ENCODE data around the gene FLRT3.

Gene FLRT3

DNA sequence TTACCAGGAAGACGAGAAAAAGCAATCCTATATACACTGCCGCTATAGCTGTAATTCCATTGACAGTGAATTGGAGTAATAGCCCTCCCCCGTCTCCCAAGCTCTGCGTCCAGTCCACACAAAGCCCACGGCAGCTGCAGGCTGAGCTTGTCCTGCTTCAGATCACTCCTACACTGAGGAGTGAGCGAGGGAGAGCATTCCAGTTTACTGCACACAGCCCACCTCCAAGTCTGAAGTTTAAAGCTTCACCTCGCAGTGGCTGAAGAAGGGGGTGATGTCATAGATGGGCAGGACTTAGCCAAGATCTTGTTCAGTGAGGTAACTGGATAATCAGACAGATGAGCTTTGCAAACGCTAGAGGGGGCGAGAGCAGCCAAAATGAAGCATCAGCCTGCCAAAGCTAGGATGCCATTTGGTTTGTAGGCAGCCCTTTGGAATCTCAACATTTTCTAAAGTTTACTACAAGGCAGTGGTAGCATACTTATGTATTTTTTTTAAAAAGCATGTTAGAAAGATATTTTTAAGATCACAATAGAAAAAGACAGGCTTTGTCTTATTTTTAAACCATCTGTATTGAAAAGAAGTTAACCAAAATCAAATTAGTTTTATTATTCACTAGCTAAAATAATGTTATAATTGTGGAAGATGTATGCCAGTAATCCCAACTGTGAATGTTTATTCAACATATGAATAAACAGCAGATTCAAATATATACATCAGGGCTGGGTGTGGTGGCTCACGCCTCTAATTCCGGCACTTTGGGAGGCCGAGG is at the start of gene FLRT3:
FLRT3 (minus strand) TSS at position 213 of the 772 bp plus-strand sequence. CDS start 10,106 bp downstream, outside the sequence.
- DNase-seq = peak in 1 of 2 donors; percentile 4

DNA sequence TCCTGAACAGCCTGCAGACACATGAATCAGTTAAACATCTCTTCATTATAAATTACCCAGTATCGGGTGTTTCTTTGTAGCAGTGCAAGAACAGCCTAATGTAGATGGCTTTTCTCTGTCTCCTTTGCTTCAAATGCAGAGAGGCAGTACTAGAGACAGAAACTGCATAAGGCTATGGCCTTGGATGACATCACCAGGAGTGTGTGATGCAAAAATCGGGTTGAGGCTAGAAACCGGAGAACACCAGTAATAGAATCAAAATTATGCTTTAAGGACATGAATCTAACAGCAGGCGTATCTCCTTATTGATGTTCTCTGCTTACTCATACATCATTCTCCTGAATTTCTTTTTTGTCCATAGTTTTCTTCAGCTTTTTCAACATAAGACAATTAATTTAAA is 49.3 kb upstream of the FLRT3 start:
- no peak for DNase-seq

DNA sequence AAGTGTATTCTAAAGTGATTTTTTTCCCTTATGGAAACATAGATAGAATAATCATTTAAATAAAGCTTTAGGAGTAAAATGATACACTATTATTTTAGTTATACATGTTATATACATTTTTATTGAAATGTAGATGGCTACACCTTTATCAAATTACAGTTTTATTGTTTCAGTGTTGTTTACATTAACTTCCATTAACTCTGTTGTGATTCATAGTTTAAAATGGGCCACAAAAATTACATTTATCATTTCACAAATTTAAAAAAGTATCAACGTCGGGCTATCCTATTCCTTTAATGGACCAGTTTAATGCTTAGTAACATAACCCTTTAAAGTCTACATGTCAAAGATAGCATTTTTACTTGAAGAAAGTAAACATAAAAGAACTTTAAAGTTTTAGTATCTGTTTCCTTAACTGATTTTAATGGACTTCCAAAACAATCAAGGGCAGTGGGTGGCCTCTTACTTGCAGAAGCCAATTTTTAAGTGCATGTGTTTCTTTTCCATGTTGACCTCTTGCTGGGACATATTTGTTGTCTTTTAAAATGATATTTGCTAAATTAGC is 47.8 kb upstream of the FLRT3 start:
- no peak for DNase-seq

DNA sequence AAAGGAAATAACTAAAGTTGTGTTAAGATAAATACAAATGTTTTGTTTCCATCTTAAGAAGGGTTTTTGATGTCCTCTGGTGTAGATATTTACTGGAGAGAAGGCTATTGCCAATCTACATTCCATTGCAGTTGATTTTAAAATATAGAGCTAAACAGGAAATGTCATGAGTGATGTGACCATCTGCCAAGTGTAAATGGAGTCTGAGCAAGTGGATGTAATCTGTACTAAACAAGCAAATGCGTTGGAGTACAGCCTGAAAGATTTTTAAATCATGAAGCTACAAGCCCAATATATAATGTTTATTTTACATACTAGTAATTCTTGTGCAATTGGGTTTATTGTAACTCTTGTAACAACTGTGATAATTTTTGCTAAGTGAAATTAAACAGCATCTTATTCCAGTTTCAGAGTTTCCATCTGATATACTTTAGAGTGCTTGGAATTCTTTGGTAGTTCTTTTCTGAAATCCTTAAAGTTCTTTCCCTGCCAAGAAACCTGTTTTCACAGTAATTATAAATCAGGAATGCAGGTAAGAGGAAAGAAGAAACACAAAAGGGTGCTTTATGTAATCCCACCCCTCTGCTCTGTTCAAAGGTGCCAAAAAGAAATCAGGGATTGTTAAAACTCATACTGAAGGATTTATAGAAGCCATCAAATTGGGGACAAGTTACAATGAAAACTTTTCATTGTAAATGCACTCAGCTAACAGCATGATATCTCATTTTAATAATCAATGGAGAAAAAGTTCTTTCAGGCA is 47.2 kb upstream of the FLRT3 start:
- DNase-seq = no peak

DNA sequence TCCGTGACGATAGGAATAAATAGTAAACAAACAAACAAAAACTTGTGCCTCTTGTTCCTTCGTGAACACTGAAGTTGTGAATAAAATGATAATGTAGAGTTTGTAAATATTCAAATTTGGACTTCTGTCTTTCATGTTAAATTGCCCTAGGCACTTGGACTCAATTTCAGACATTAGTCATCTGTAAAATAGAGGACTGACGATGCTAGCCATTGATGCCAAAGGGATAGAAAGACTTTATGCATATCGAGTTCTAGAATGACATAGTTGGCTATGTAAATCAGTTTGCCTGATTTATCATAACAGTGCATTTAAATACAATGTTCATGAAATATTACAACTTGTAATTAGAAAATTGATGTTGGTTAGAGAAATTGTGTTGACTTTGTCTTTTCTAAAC is 45.9 kb upstream of the FLRT3 start:
- no peak for DNase-seq

DNA sequence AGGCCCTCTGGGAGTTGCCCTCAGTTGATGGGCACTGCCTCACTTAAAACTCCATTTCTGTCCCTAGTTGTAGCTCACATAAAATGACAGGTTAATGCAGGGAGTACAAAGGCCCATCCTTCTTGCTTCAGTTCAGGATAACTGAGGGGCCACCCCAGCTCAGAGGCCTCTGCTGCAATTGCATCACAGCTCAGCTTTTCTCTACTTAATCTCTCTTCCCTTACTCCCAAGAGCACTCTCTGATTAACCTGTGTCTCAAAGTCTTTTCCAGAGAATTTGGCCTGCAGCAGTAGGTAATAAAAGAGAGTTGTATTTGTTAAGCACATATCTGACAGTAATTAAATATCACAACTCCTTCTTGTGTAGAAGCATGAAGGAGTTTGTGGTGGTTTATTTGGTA is 40.9 kb upstream of the FLRT3 start:
- no peak for DNase-seq

DNA sequence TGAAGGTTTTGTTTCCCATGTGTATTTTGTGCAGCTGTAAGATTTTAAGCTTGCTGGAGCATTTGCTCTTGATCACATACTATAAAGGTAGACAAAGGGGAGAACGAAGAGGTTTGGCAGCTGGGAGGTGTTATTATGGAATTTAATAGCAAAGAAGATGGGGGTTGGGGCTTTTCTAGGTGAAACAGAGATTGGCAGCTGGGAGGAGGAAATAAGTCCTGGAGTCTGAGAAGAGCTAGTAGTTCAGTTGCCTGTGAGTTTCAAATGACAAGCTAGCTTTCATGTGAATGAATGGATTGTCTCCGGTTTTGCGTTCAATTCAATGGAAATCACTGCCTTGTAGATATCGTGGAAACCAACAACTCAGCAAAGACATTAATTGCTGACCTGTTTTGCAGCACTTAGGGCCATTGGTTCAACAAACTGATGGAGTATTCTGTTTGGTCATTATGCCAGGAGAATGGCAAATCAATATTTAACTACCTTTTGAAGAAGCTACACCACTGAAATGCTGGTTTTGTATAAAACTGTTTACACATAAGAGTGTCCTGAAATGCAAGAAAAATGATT is 38.1 kb upstream of the FLRT3 start:
- no peak for DNase-seq

DNA sequence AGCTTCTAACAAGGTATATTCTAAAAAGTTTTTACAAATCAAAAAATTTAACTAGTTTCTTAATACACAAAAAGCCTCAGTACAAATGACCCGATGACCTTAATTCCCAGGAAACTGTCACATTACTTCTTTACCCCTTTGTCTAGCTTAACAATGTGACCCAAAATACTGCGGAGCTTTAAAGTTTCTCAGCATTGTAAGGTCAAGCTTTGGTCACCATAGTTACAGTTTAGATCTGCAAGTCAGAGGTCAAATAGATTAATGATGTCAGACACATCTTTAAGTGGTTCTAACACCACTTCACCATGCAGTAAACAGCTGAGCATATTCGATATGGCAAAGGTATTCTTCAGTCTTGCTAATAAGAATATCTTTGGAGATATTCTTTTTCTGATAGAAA is 36.8 kb upstream of the FLRT3 start:
- DNase-seq = no peak

DNA sequence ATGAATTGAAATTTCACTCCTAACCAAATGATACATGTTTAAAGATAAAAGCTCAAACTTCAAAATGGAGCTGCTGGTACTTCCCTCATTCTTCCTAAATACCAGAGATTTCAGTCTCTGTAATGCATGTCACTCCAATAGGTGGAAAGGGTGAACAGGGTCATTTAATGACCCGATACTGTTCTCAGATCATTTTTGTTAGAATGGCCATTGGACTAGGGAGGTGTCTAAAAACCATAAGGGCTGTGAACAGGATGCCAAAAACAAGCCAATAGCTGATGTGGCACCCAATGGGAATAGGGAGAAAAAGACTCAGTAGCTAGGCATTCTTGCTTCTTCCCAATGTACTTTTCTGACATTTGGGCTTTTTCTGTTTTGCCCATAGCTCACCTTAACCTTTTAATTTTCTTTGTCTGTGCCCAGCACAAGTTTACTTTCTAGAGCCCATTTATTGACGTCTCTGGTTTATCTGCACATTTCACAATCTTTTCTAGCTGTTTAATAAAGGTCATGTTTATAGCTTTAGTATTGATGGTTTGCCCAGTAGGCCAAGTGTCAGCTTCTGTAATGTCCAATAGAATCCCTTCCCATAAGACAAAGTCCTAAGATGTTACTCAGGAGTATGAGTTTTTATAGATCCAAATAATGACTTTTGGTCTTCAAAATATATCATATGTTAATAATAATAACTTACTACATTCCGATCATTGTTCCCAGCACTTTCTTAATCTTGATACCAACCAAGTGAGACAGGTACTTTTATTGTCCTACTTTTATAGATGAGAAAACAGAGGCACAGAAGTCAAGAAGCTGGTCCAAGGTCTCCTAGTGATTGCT is 24.3 kb upstream of the FLRT3 start:
- DNase-seq = no peak

DNA sequence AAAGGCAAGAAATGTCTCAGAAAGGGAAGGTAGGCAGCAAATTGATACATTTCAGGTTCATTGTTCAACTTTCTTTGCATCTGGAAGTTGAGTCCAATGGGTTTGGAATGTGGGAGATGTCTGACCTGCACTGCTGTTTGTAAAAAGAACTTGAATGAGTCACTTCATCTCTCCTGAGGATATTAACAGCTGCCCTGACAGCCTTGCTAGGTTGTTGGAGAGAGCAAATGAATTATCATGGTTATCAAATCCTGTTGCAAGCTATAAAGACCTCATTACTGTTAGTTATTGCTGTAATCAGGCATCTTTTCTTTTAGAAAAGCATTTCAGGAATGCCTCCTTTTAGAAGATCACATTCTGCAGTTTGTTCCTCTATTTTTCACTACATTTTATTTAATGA is 23.0 kb upstream of the FLRT3 start:
- no peak for DNase-seq

DNA sequence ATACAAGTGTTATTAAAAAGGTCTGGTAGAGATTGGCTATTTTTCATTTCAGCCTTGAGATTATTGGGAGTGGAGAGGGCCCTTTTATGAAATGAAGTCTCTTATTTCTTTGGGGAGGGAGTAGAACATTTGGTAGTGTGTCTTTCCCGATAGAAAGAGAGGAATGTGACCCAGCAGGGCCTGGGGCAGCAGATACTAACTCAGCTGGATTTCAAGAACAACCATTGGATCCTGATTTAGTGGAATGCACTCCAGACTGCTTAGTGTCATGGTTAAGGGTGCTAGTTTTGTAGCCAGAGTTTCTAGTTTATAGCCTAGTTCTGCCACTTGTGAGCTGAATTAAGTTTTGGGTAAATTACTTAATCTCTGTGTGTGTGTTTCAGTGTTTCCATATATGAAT is 18.4 kb upstream of the FLRT3 start:
- DNase-seq = no peak

DNA sequence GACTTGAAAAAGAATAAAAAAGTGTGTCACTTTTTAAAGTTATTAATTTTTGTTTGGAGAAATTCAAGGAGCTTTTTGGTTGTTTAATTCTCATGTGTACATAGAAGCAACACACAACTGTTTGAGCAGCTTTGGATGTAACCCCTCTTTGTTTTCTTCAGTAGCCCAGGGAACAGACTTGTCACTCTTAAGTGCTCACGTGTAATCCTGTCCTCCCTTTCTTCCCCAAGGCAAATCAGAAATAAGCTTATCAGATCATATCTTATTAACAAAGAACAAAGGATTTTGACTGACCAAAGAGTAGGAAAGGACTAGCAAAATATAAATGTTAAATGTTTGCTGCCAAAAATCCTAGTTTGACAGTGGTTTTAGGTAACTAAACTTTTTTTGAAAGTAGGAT is 7.3 kb upstream of the FLRT3 start:
- DNase-seq = no peak

DNA sequence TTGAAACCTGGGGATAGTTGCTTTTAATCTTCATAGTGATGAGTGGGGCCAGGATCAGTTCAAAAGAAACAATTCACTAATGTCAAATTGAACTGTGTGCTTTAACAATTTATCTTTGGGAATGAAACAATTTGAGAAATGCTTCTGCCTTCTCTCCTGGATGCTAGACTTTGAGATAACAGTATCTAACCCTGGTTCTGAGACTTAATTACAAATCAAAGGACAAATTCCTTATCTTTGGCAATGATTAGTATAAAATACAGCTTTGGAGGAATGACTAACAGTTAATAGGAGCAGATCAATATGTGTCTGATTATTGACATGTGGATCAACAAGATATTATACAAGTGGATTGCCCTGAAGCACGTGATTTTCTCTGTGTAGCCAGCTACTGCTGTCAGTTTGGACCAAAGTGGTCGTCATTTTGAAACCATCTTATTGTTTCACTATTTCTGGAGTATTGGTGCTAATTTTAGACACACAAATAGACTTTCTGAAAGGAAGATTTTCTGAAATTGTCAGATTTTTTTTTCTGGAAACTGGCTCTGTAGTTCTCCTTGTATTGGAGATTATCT is 6.2 kb upstream of the FLRT3 start:
- no peak for DNase-seq

DNA sequence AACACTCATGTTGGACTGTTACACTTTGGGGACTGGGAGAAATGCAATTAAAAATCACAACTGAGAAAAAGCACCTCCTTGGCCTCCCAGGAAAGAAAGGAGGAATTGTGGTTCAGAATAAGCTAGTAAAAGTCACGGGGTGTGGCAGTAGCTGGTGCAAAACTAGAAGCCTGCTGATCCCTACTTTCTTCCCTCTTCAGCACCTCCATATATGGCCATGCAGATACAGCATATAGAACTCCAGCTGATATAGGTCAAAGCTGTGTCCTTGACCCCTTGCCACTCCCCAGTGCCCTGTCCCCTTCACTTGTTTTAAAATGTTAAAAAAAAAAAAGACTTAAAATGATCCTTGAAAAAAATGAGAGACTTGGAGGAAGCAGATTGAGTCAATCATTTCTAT is 5.5 kb upstream of the FLRT3 start:
- no peak for DNase-seq

DNA sequence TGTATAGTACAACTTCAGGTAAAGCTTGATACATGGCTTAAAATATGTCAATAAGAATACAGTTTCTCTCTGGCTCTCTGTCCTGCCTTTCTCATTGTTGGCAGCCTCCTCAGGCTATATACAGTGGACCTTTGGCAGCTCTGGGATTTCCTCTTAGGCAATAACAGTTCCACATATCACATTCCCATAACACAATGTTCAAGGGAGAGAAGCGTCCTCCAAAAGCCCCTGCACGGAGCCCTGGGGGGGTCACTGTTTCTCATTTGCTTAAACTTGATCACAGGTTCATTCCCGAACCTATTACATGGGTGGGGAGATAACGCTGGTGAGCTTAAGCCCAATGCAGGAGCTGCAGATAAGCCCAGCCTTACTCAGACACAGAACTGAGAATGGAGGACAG is 4.4 kb upstream of the FLRT3 start:
- DNase-seq = no peak

DNA sequence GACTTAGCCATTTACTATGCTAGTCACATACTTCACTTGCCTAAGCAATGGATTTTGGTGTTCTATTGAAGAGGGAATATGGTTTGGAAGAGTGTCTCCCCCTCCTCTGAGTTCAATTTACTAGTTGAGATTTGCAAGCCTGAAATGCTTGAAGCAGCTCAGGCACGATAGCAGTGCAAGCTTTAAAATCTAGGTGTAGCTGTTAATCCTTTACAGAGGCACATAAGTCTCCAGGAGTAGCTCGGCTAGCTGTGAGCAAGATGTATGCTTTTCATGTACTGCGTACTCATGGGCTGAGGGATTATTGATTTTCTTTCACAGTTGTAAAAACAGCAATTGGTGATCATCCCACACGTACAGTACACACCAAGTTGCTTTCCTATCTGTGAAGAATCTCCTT is 726 bp downstream of the FLRT3 start:
- no peak for DNase-seq

DNA sequence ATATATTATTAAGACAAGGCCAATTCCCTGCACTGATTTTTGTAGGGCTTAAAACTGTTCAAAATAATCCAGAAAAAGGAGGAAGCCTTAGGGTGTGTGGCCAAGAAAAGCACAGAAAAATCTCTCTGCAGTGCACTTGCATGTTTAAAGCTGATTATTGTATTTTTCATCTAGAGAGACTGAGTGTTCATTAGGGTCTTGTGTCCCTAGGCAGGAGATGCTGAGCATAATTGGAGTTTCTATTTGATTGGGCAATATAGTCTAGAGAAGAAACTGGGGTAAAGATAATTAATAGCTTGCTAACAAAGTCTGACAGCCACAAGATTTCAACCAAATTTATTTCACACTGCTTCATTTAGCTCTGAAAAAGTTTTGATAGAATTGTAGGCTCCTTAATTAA is 2.4 kb downstream of the FLRT3 start:
- DNase-seq = no peak

DNA sequence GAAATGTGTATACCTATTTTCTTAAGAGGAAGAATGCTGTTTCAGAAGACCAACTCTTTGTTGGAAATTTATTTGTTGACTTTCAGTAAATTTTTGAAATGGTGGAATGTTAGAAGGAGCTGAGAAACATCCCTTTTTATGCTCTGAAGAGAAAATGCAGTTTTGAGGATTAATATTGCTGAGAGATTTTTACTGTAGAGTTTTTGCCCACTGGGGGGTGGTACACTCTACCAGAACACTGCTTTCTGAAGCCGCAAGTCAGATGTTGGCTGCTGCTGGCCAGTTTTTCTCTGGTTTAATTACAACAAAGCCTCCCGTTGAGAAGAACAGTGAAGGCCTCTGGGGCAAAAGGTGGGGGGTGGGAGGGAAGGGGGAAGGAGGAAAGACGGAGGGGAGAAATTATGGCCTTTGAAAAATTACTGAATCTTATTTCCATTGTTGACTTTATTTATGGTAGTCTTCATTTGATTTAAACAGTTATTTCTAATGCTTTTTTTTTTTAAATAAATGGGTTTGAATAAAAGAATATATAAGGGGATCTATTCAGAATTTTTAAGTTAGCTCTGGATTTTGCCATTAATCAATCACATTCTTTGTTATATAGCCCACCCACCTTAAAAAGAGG is 3.0 kb downstream of the FLRT3 start:
- DNase-seq = no peak

DNA sequence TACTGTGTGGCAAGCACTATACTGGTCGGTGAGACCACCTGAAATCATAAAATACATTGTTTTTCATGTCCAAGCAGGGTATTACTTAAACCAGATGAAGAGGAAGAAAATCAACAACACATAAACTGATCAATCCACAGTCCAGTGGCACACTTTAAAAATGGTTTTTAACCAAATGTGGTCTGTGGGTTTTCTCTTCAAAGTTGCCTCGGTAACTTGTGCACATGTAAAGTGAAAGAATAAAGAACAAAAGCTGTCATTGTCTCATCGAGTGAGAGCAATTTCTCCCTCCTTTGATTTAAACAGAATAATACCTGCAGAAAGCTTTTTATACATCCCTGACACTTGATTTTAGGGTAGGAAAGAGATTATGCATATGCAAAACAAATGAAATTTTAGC is 3.7 kb downstream of the FLRT3 start:
- DNase-seq = no peak

DNA sequence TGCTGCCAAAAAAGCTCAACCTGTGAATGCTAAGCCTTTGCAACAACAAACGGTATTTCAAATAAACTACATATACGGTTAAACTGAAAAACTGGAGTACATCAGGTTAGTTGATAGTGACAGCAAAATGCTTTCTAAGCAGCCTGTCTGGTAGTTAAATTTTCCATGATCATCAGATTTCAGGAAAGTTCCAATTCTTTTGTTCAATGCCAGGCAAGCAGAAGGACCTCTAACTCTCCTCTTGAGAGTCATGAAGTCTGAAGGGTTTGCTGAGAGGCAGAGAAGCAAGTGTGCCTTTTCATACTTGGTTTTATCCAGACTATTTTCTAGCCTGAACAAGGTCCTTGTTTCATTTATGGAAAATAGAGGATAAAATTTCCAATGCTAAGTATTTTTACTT is 4.5 kb downstream of the FLRT3 start:
- DNase-seq = no peak

DNA sequence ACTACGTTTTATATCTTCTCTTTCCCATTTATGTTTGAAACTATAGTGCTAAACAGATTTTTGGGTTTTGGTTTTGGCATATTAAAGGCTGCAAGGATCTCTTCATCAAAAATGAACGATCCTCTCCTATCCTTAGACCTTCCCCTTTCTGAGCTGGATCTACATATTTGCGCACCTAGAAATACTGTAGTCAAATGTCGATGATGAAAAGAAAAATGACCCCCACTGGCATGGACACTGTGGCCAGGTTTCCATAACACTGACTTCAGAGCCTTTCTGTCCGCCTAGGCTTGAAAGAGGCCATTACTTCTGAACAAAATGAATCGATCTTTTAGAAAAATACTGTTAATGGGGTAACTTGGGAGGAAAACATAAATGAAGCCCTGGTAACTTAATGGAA is 5.8 kb downstream of the FLRT3 start:
- DNase-seq = no peak

DNA sequence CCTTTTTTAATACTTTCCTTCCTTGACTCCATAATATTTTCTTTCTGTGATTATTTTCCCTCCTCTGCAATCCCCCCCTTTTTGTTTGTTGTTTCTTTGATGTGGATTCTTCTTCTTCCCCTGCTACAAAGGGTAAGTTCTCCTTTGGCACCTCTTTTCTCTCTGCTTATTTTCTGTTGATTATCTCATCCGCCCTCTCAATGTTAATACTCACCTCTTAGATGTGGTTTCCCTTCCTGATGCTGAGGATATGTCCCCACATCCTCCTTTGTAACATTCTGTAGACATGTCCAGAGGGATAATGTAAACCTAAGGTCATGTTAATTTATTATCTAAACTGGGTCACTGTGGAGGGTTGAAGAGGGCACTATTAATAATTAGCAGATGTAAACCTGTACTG is 17.7 kb downstream of the FLRT3 start:
- DNase-seq = no peak
